PC-9 (cell line): ENCODE measurements around the gene C17orf107. TPM values are rescaled to one million over a fixed set of nuclear protein-coding genes. Genes with fewer than 3 reads are reported as not detected.

Experiments
- BruUV-seq: library from RNA; stranded (reverse); fragments of 400-500 nt; replicated peaks from 2 replicates; lab custom pipeline; 2021; lab: Mats Ljungman, UMichigan
- CTCF ChIA-PET: fragments of 300-600 bp; sonication (Branson Sonifier 250); formaldehyde crosslinking; loops from one replicate; lab custom pipeline; 2022; ENCODE audit warnings: antibody characterized with exemption; lab: Charles Lee
- POLR2A ChIA-PET: fragments of 300-600 bp; sonication (Branson Sonifier 250); formaldehyde crosslinking; loops from one replicate; lab custom pipeline; 2022; ENCODE audit warnings: antibody characterized with exemption; ENCODE audit not compliant: unreplicated experiment; lab: Charles Lee
- DNase-seq, 2 experiments: peaks; one replicate each; pipeline versions ENCODE4 v3.0.0 to v3.0.0-alpha.2; 2015 to 2022; ENCODE audit warnings: mixed read lengths in 1 of 2
- H2AFZ ChIP-seq: fragments of 200-600 bp; sonication (generic); 2 replicates; pipeline ENCODE4 v1.8.1; 2017; ENCODE audit warnings: antibody characterized with exemption
- H3F3A ChIP-seq: fragments of 200-600 bp; sonication (generic); 2 replicates; pipeline ENCODE4 v1.8.1; 2017; ENCODE audit warnings: antibody characterized with exemption, mild to moderate bottlenecking, low read depth; ENCODE audit not compliant: insufficient read depth
- H3K27ac ChIP-seq: fragments of 200-600 bp; sonication (generic); 2 replicates; pipeline ENCODE4 v1.6.1; 2016; ENCODE audit warnings: mixed run types
- H3K27me3 ChIP-seq: fragments of 200-600 bp; sonication (generic); 2 replicates; pipeline ENCODE4 v1.6.1; 2016; ENCODE audit warnings: low read depth, mixed run types; ENCODE audit not compliant: insufficient read depth
- H3K36me3 ChIP-seq: fragments of 200-600 bp; sonication (generic); 2 replicates; pipeline ENCODE4 v1.6.1; 2016; ENCODE audit warnings: low read depth, mixed run types
- H3K4me1 ChIP-seq: fragments of 200-600 bp; sonication (generic); replicated peaks from 2 replicates; pipeline ENCODE4 v1.6.1; 2016; ENCODE audit warnings: mixed run types; ENCODE audit not compliant: insufficient read depth
- H3K4me2 ChIP-seq: fragments of 200-600 bp; sonication (generic); 2 replicates; pipeline ENCODE4 v1.6.1; 2017; ENCODE audit warnings: mixed run types
- H3K4me3 ChIP-seq: fragments of 200-600 bp; sonication (generic); 2 replicates; pipeline ENCODE4 v1.6.1; 2016; ENCODE audit warnings: mixed run types
- H3K79me2 ChIP-seq: fragments of 200-600 bp; sonication (generic); 2 replicates; pipeline ENCODE4 v1.6.1; 2017; ENCODE audit warnings: low read depth, mixed run types
- H3K9me2 ChIP-seq: fragments of 200-600 bp; sonication (generic); 2 replicates; pipeline ENCODE4 v1.8.1; 2017; ENCODE audit warnings: mild to moderate bottlenecking; ENCODE audit not compliant: insufficient read depth
- H3K9me3 ChIP-seq: fragments of 200-600 bp; sonication (generic); 2 replicates; pipeline ENCODE4 v1.8.1; 2016; ENCODE audit warnings: low read depth; ENCODE audit not compliant: insufficient read depth
- H4K20me1 ChIP-seq: fragments of 200-600 bp; sonication (generic); 2 replicates; pipeline ENCODE4 v1.8.1; 2017; ENCODE audit not compliant: insufficient read depth
- EZH2 ChIP-seq: fragments of 200-600 bp; sonication (generic); IDR thresholded peaks from 2 replicates; pipeline ENCODE4 v1.8.0; 2017; ENCODE audit warnings: antibody characterized with exemption, low read depth
- intact Hi-C: fragments of 100-400 bp; cut with micrococcal nuclease; formaldehyde crosslinking; loops from one replicate; pipeline ENCODE4 v1.10.0; 2022; ENCODE audit not compliant: unreplicated experiment
- total RNA-seq: library from RNA; stranded (reverse); gene quantifications from 2 replicates; pipeline ENCODE4 v1.2.3, GENCODE V29; 2021
- TF ChIP-seq, protein P1 (sequence below): fragments of 200-600 bp; sonication (generic); conservative IDR thresholded peaks from 2 replicates; pipeline ENCODE4 v1.6.1; 2017; ENCODE audit warnings: mixed run types, antibody characterized with exemption, mild to moderate bottlenecking, moderate library complexity

The C17orf107 gene
- total RNA-seq, 1 experiment from 2014 or later, result 3.1 TPM

DNA sequence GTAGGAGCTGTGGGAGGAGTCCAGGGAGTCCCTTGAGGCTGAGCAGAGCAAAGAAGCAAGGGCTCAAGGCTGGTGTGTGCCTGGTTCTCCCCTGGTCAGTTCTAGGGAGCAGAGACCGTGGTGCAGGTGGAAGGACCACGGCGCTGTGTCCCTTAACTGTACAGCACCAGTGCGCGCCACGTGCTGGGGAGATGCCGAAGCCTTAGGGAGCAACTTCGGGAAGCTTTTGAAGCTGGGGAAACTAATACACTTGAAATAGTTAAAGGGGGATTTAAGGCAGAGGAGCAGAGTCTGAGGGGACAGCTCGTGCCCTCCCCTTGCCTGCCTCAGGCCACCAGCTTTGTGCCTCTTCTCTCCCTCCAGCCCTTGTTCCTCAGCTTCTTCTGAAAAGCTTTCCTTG is 38.7 kb upstream of the C17orf107 start:
- H3K9me3 ChIP-seq, result no peaks in the 10 kb centered on the region
- ChIA-PET POLR2A (no interaction called here), CTCF (no interaction called here)
- no peak overlapping the region for H3K4me3 ChIP-seq
- no peak overlapping the region for H3K4me2 ChIP-seq
- peaks cover 20% of the 10 kb centered on the region for H3K4me1 ChIP-seq
- no peaks in the 10 kb centered on the region for H3K27me3 ChIP-seq
- H4K20me1 ChIP-seq, result peaks cover 16% of the 10 kb centered on the region
- no peaks in the 10 kb centered on the region for H3K9me2 ChIP-seq
- H3F3A ChIP-seq, result peaks cover 23% of the 10 kb centered on the region
- no peak overlapping the region for H3K27ac ChIP-seq
- intact Hi-C loops, result no loop called here
- DNase-seq, result no peak
- H3K79me2 ChIP-seq, result peaks cover 38% of the 10 kb centered on the region
- BruUV-seq, result no TSS peak
- TF ChIP-seq, protein P1, sequence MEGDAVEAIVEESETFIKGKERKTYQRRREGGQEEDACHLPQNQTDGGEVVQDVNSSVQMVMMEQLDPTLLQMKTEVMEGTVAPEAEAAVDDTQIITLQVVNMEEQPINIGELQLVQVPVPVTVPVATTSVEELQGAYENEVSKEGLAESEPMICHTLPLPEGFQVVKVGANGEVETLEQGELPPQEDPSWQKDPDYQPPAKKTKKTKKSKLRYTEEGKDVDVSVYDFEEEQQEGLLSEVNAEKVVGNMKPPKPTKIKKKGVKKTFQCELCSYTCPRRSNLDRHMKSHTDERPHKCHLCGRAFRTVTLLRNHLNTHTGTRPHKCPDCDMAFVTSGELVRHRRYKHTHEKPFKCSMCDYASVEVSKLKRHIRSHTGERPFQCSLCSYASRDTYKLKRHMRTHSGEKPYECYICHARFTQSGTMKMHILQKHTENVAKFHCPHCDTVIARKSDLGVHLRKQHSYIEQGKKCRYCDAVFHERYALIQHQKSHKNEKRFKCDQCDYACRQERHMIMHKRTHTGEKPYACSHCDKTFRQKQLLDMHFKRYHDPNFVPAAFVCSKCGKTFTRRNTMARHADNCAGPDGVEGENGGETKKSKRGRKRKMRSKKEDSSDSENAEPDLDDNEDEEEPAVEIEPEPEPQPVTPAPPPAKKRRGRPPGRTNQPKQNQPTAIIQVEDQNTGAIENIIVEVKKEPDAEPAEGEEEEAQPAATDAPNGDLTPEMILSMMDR, result no peak
- TF ChIP-seq EZH2, result no peak
- H2AFZ ChIP-seq, result no peak overlapping the region
- H3K36me3 ChIP-seq, result 0 out of 2 replicates have a peak, but pooled peaks cover 3% of the 10 kb centered on the region

DNA sequence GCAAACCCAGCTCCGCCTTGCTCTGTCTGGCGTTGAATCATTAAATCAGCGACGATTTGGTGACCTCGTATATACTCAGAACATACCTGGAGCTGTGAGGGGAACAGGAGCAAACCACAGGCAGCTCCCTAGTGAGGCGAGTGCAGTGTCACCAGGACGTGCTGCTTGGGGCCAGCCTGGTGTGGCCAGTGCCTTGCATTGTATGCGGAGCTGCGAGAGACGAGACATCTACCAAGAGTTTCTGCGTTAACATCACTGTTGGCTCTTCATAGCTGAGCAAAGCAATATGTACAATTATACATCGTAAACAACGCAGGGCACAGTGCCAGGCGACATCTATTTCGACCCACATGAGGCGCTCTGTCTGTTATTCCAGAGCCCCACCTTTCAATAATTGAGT is 38.3 kb upstream of the C17orf107 start:
- no peaks in the 10 kb centered on the region for H3K9me3 ChIP-seq
- peaks cover 16% of the 10 kb centered on the region for H4K20me1 ChIP-seq
- no peak for DNase-seq
- TF ChIP-seq, protein P1, result no peak
- TF ChIP-seq EZH2, result no peak
- no peaks in the 10 kb centered on the region for H3K27me3 ChIP-seq
- H3K36me3 ChIP-seq, result 0 out of 2 replicates have a peak, but pooled peaks cover 3% of the 10 kb centered on the region
- peaks cover 20% of the 10 kb centered on the region for H3K4me1 ChIP-seq
- H3K9me2 ChIP-seq, result no peaks in the 10 kb centered on the region
- peaks cover 36% of the 10 kb centered on the region for H3K79me2 ChIP-seq
- no peak overlapping the region for H3K4me2 ChIP-seq
- intact Hi-C loops, result no loop called here
- CTCF ChIA-PET, result no interaction called here
- H3F3A ChIP-seq, result peaks cover 27% of the 10 kb centered on the region
- H3K27ac ChIP-seq, result no peak overlapping the region
- H3K4me3 ChIP-seq, result no peak overlapping the region
- BruUV-seq, result no TSS peak
- H2AFZ ChIP-seq, result no peak overlapping the region
- POLR2A ChIA-PET, result no interaction called here

DNA sequence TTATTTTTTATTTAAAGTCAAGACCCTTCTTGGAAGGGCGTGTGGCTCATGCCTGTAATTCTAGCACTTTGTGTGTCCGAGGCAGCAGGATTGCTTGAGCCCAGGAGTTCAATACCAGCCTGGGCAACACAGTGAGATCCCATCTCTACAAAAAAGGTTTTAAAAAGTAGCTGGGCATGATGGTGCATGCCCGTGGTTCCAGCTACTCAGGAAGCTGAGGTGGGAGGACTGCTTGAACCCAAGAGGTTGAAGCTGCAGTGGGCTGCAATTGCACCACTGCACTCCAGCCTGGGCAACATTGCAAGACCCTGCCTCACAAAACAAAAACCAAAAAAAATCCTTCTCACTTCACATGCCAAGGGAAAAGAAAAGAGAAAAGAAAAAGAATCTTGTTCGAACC is 36.6 kb upstream of the C17orf107 start:
- Histone ChIP-seq H3K27me3 (no peaks in the 10 kb centered on the region), H4K20me1 (peaks cover 19% of the 10 kb centered on the region), H3K36me3 (0 out of 2 replicates have a peak, but pooled peaks cover 3% of the 10 kb centered on the region), H3K9me3 (no peaks in the 10 kb centered on the region), H3K9me2 (no peaks in the 10 kb centered on the region), H3K79me2 (peaks cover 28% of the 10 kb centered on the region), H3K4me3 (no peak overlapping the region), H3K4me1 (peaks cover 18% of the 10 kb centered on the region), H3K4me2 (no peak overlapping the region), H3K27ac (no peak overlapping the region), H3F3A (peaks cover 26% of the 10 kb centered on the region; the same call in 1 of the 2 replicates), H2AFZ (no peak overlapping the region)
- DNase-seq, result no peak
- ChIA-PET CTCF (no interaction called here), POLR2A (no interaction called here)
- intact Hi-C loops, result no loop called here
- TF ChIP-seq, protein P1, result no peak
- TF ChIP-seq EZH2, result no peak
- BruUV-seq, result no TSS peak
